RWPE2 (cell line): ENCODE results near the gene DVL3.

Experiments
- ATAC-seq: fragments of 200-7000 bp; cut with Tn5 transposase; 3 replicates; pipeline ENCODE4 v1.9.1; 2021; ENCODE audit warnings: low read depth
- DNase-seq: peaks from one replicate; pipeline ENCODE4 v3.0.0-alpha.2; 2020; ENCODE audit warnings: low spot score
- H3K27ac ChIP-seq: fragments of 450-650 bp; 2 replicates; pipeline ENCODE4 v1.5.1; 2017; ENCODE audit warnings: mild to moderate bottlenecking; ENCODE audit not compliant: poor library complexity, severe bottlenecking
- H3K27me3 ChIP-seq: fragments of 250-450 bp; sonication (Bioruptor Pico); 2 replicates; pipeline ENCODE4 v1.5.1; 2021; ENCODE audit warnings: mild to moderate bottlenecking, moderate library complexity; ENCODE audit not compliant: insufficient read depth, poor library complexity, severe bottlenecking
- H3K36me3 ChIP-seq: fragments of 250-450 bp; sonication (Bioruptor Pico); 2 replicates; pipeline ENCODE4 v1.5.1; 2020; ENCODE audit warnings: low read depth, mild to moderate bottlenecking, moderate library complexity
- H3K4me1 ChIP-seq: fragments of 250-450 bp; sonication (Bioruptor Pico); 2 replicates; pipeline ENCODE4 v1.5.1; 2021; ENCODE audit warnings: mild to moderate bottlenecking, moderate library complexity; ENCODE audit not compliant: insufficient read depth, poor library complexity, severe bottlenecking
- H3K4me3 ChIP-seq: fragments of 250-450 bp; sonication (Bioruptor Pico); 2 replicates; pipeline ENCODE4 v1.5.1; 2021; ENCODE audit warnings: mild to moderate bottlenecking, moderate library complexity; ENCODE audit not compliant: severe bottlenecking
- H3K9me3 ChIP-seq: fragments of 250-450 bp; sonication (Bioruptor Pico); 2 replicates; pipeline ENCODE4 v1.5.1; 2021; ENCODE audit warnings: mild to moderate bottlenecking, moderate library complexity; ENCODE audit not compliant: severe bottlenecking
- TF ChIP-seq, protein P1 (sequence below): fragments of 450-650 bp; IDR thresholded peaks from one replicate; pipeline ENCODE4 v1.5.1; 2017; ENCODE audit warnings: mild to moderate bottlenecking, moderate library complexity; ENCODE audit not compliant: poor library complexity, severe bottlenecking

Gene DVL3

DNA sequence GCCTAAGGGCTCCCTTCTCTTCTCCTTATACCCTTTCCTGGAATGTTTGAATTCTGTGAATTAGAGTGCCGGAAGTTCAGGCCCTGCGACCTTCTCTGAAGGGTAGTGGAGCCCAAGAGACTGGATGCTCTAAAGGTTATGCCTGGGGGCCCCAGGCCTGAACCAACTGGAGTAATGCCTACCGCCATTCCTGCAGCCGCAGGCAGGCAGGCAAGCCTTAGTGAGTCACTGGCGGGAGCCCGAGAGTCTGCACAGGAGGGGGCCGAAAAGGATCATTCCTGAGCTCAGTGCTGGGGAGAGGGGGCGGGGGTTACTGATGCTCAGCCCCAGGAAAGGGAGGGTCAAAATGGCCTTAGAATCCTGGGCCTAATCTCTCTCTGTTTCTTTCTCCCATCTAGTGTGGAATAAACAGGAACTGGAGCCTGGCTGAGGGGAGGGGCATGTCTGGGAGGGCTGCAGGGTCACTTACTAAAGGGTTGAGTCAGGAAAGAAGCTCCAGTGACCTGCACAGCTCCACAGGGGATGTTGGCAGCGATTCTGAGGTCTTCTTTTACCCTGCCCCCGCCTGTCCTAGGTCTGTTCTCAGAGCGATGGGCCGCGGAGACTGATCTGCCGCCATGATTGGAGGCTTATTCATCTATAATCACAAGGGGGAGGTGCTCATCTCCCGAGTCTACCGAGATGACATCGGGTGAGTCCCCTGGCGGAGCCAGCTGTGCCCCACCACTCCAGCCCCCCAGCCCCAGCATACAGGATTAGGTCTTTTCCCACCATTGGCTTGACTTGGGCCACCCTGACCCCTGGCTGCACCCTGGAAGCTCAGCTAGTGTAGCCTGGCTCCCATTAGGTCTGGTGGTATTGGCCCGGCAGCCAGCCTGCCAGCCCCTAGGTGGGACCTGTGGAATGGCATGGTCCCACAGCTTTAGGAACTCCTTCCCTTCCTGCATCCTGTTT lies 21.5 kb downstream of the DVL3 start:
- Histone ChIP-seq H3K27me3 (no peaks in the 10 kb centered on the region), H3K4me1 (peaks cover 6% of the 10 kb centered on the region), H3K27ac (peak overlapping the region; percentile 88), H3K9me3 (no peaks in the 10 kb centered on the region), H3K36me3 (peaks cover 61% of the 10 kb centered on the region), H3K4me3 (peak overlapping the region; percentile 87)
- peak; percentile 79 for ATAC-seq
- TF ChIP-seq, protein P1, sequence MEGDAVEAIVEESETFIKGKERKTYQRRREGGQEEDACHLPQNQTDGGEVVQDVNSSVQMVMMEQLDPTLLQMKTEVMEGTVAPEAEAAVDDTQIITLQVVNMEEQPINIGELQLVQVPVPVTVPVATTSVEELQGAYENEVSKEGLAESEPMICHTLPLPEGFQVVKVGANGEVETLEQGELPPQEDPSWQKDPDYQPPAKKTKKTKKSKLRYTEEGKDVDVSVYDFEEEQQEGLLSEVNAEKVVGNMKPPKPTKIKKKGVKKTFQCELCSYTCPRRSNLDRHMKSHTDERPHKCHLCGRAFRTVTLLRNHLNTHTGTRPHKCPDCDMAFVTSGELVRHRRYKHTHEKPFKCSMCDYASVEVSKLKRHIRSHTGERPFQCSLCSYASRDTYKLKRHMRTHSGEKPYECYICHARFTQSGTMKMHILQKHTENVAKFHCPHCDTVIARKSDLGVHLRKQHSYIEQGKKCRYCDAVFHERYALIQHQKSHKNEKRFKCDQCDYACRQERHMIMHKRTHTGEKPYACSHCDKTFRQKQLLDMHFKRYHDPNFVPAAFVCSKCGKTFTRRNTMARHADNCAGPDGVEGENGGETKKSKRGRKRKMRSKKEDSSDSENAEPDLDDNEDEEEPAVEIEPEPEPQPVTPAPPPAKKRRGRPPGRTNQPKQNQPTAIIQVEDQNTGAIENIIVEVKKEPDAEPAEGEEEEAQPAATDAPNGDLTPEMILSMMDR = no peak
- DNase-seq = peak; percentile 85

DNA sequence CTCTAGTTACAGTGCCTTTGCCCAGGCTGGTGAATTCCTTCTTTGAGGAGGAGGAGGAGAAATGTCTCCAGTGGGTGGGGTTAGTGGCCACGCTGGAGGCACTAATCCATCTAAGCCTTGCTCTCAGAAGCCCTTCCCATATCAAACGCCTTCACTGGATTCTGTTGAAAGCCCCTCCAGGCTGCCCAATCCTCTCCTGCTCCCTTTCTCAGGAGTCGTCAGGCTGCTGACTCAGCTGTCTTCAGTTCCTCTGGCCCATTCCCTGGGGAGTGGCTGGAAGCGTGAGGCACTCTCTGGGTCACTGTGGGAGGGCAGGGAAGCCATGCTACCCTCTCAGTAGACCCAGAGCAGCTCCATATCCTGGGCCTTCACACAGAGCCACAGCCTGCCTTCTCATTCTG lies 22.2 kb downstream of the DVL3 start:
- Histone ChIP-seq H3K4me1 (peaks cover 6% of the 10 kb centered on the region), H3K27me3 (no peaks in the 10 kb centered on the region), H3K27ac (peak overlapping the region; percentile 88), H3K36me3 (peaks cover 65% of the 10 kb centered on the region), H3K4me3 (no peak overlapping the region), H3K9me3 (no peaks in the 10 kb centered on the region)
- TF ChIP-seq, protein P1 = no peak
- no peak for DNase-seq
- ATAC-seq = no peak

DNA sequence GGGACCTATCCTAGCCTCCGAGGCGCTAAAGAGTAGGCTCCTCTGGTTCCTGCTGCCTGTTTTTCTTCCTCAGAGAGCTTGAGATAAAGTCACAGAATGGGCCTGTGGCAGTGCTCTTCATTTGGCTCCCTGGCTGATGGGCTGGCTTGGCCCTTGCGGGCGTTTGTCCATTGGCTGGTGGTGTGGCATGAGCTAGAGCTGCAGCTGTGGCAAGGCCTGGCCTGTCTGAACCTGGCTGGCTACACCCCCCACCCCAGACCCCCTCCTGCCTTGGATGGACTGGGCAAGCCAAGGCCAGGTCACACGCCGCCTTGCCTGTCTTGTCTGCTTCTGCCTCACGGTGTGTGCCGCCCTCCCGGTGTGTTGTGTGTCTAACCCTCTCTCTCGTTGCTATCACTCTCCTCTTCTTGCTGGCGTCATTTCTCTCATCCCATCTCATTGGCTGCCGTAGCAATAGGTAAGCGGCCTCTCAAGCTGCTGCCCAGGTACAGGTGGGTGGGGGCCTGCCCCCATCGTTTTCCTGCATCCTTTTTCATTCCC lies 22.7 kb downstream of the DVL3 start:
- ATAC-seq (no peak), DNase-seq (peak; percentile 32)
- Histone ChIP-seq H3K27me3 (no peaks in the 10 kb centered on the region), H3K27ac (peak overlapping the region; percentile 88), H3K36me3 (peaks cover 70% of the 10 kb centered on the region), H3K4me3 (no peak overlapping the region), H3K4me1 (peaks cover 6% of the 10 kb centered on the region), H3K9me3 (no peaks in the 10 kb centered on the region)
- TF ChIP-seq, protein P1 = no peak

DNA sequence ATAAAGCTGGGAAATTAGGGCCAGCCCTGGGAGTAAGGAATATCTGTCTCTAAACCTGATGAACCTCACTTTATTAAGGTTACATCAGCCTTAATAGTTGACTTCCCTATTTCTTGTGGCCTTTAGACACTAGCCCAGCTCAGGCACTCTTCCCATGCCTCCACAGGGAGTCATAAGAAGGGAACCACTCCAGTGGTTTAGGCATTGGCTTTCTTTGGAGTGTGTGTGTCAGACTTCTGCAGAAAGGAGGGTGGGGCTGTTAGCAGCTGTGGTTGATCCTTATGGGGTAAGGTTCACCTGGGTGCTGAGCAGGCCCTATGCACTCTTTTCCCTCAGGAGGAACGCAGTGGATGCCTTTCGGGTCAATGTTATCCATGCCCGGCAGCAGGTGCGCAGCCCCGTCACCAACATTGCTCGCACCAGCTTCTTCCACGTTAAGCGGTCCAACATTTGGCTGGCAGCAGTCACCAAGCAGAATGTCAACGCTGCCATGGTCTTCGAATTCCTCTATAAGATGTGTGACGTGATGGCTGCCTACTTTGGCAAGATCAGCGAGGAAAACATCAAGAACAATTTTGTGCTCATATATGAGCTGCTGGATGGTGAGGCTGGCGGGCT lies 23.5 kb downstream of the DVL3 start:
- DNase-seq = peak; percentile 26
- H3K9me3 ChIP-seq = no peaks in the 10 kb centered on the region
- no peak overlapping the region for H3K27ac ChIP-seq
- H3K4me1 ChIP-seq = peaks cover 6% of the 10 kb centered on the region
- TF ChIP-seq, protein P1 = no peak
- no peaks in the 10 kb centered on the region for H3K27me3 ChIP-seq
- H3K4me3 ChIP-seq = no peak overlapping the region
- ATAC-seq = no peak
- peaks cover 76% of the 10 kb centered on the region for H3K36me3 ChIP-seq
